Activated naive CD8-positive, alpha-beta T cell treated with anti-CD3 and anti-CD28 coated beads, Interleukin-2, amount 50 U/mL, for 16 hours (primary cell): Measurements from ENCODE around the gene MFAP3L.

Source experiments
- DNase-seq: peaks from one replicate; pipeline ENCODE4 v3.0.0-alpha.2; 2020; ENCODE audit warnings: low read depth, low spot score

The MFAP3L gene

GRCh38 chr4:170022211-170022610 lies 4.0 kb downstream of the MFAP3L start:
- DNase-seq = no peak

DNA sequence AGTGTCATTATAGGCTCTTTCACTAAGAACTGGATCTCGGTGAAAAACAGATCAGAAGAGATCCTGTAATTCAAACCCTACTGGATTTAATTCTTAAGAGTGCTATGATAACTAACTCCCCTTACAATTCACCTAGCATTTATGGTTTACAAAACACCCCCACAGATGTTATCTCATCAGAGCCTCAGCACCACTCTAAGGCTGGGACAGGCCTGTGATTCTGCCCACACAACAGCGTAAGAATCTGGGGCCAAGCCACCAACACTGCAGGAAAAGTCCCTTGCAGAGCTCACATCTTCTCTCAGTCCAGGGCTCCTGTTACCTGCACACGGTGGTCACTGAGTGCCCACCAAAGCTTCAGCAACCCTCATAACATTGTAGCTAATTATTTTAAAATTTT lies 8.9 kb downstream of the MFAP3L start:
- no peak for DNase-seq

DNA sequence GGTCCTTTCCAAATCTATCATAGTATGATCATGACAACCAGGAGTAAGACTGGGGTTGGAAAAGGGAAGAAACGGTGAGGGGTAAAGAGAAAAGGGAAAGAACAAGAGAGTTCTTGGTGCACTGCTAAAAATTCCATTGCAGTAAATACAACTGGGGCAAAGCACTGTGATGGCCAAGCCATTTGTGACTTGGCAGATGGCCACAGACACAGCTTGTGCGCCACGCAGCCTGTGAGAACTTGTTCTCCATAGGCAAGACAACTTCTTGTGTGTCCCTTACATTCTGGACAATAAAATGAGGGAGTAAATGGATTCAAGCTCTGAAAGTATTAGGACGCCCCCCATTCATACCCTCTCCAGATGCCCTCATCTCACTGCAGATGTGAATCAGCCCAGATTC lies 10.9 kb downstream of the MFAP3L start:
- no peak for DNase-seq

- DNase-seq = no peak
These were observed 11.7 kb downstream of the MFAP3L start for GRCh38 chr4:170014359-170015011.

GRCh38 chr4:170012629-170012958 lies 13.6 kb downstream of the MFAP3L start:
- no peak for DNase-seq

GRCh38 chr4:170011921-170012628 lies 14.1 kb downstream of the MFAP3L start:
- DNase-seq = no peak

GRCh38 chr4:170009291-170009690 lies 16.9 kb downstream of the MFAP3L start:
- DNase-seq = no peak

DNA sequence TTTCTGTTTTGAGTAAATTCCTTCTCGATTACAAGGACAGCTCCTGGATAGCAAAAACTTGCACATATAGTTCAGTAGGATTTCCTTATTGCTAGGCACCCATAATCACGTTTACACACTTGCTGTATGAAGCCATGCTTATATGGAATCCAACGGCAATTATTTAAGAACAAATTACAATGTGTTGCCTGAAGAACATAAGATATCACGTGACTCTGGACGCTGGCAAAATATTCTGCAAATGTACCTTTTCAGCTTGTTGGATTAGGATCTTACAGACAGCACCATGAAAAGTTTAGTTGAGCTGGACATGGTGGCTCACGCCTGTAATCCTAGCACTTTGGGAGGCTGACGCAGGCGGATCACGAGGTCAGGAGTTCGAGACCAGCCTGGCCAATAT lies 17.4 kb downstream of the MFAP3L start:
- DNase-seq = no peak

DNA sequence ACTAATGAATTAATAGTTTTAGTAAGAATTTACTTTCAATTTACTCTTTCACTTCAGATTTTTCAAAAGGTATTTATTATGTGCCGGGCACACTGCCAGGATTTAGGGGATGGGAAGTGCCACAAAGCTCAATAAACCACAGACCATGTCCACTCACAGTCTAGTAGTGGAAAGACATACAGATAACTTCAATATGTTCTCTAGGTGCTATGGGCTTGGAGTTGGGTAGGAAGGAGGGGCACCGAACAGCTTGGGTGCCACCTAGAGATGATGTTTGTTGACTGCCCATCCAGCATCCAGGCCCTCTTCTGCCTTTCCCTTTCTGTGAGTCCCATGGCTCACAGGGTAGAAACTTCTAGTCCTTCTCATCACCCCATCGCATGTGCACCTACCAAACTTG lies 17.8 kb downstream of the MFAP3L start:
- no peak for DNase-seq

- DNase-seq = no peak
These were observed 19.1 kb downstream of the MFAP3L start for GRCh38 chr4:170007113-170007512.

DNA sequence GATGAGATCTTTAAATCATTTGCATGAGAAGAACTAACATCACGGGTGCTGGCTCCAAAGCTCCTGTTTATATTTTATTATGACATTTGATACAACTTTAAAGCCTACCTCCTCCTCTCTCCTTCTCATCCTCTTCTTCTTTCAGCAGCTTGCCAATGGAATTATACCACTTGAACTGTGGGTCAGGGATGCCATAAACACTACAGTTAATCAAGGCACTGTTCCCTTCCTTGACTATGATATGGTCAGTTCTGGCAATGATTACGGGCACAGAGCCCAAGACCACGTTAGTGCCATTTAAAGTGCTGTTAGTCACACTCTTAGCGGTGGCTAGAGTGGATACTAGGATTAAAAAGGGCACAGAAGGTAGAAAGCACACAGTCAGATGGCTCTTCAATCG lies 20.7 kb downstream of the MFAP3L start:
- no peak for DNase-seq

GRCh38 chr4:170004651-170005295 lies 21.4 kb downstream of the MFAP3L start:
- no peak for DNase-seq

DNA sequence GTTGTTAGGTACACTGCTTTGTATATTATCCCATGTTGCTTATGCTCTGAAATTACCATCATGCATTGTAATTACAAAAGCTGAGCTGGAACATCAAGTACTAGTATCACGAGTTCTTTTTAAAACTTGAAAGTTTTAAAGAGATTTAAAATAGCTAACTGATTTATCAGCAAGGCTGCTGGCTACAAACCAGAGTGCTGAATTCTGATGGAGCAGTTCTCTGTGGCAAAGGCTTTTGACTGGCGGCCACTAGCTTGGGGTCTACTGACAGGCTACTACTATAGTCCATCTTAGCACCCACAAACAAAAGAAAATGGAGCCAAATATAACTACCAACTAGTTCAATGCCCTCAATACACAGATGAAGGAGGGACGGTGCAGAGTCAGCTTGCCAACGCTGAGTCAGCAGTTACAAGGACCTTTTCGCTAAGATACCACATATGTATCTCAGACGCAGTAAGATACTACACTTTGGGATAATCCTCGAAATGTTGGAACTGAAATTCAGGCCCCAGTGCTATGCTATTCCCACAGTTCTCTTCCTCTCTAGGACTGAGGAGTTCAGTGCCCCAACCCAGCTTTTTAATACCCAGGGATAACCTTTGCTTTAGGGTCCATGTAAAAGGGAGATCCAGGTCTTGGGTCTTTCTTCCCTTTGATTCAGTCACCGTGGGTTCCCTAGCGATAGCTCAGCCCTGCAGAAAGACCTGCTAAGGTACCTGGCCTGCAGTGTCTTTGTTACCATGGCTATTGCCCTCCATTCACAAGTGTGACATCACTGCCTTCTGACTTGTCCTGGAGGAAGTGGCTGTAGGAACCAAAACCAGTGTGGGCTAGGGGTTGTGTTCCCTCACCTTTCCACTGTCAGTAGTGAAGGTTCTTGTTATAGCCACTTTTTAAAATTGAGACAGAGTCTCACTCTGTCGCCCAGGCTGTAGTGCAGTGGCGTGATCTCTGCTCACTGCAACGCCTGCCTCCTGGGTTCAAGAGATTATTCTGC lies 22.8 kb downstream of the MFAP3L start:
- DNase-seq = no peak

- DNase-seq = no peak
These were observed 24.4 kb downstream of the MFAP3L start for GRCh38 chr4:170001745-170002267.

DNA sequence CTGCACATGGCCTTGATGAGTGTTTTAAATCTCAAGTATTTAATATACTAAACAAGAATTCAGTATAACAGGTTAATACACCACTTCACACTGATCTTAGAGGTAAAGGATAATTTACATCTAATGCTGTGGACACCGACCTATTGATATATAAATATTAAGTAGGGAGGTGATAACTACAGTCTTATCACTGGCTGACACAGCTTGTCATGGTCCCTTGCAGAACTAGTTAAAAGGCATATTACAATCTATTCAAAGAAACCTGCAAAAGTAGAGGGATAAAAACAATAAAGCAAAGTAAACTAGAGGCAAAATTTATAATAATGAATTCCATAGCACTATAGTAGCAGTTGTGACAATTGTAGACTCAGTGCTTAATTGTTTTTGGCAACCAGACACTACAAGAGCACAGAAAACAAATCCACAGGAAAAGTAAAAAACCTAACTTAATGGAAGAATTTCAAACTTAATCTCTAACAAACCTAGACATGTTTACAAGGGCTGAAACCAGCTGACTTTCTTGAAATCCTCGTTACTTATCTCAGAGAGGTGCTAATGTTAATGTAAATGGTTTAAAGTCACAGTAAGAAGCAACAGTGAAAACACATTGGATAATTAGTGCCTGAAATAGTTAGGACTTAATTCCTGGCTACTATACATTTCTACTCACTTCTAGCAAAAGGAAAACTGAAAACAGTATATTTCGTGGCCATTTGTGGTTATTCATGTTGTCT lies 25.0 kb downstream of the MFAP3L start:
- DNase-seq = no peak

DNA sequence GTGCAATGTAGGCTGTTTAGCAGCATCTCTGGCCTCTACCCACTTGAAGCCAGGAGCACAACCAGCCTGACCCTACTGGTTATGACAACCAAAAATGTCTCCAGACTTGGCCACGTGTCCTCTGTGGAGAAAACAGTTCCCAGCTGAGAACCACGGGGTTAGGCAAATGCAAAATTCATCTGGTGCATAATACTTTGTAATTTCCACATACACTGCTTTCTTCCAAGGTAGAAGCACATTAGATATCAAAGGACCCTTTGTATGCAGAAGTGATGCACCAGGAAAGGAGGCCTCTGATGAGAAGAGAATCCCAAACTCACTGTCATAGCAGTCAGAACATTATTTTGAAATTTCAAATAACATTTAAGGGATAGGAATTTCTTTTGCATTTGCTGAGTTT lies 26.3 kb downstream of the MFAP3L start:
- no peak for DNase-seq

- no peak for DNase-seq
These were observed 27.2 kb downstream of the MFAP3L start for GRCh38 chr4:169998981-169999380.

- DNase-seq = no peak
These were observed 29.6 kb downstream of the MFAP3L start for GRCh38 chr4:169996379-169997240.

- DNase-seq = no peak
These were observed 32.7 kb downstream of the MFAP3L start for GRCh38 chr4:169993531-169993930.

DNA sequence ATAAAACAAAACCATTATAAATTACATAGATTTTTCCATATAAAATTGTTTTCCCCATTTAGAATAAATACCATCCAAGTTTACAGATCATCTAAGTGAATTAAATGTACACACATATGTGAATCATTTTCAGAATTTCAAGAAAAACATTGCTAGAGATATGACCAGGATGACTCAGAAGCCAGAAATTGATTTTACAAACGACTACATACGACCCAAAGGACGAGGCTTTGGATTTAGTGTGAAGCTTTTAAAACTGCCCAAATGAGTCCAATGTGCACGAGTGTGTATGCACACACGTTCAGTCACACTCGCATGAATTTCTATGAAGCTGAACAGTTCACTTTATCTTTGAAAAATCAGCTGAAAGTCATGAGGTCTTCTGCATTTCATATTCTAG lies 37.9 kb downstream of the MFAP3L start:
- DNase-seq = no peak
